ENCODE measurements around the gene MRPL21. TPM values are rescaled to one million over a fixed set of nuclear protein-coding genes. Genes with fewer than 3 reads are reported as not detected.

The MRPL21 gene
- total RNA-seq, 2 donors from 2014 or later, result 44.9 to 47.5 TPM

DNA sequence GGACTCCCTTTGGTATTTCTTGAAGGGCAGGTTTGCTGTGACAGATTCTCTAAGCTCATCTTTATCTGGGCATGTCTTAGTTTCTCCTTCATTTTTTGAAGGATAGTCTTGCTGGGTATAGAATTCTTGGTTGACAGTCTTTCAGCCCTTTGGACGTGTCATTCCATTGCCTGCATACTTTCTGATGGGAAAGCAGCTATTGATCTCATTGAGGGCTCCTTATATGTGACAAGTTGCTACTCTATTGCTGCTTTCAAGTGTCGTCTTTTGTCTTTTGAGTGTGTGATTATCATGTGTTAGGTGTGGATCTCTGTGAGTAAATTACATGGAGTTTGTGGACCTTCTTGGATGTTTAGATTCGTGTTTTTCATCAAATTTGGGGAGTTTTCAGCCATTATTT, 22.0 kb upstream of the MRPL21 start:
- no peak for DNase-seq (ENCODE audit: low spot score)
- intact Hi-C loops (cut with DNase I), result no loop called here

DNA sequence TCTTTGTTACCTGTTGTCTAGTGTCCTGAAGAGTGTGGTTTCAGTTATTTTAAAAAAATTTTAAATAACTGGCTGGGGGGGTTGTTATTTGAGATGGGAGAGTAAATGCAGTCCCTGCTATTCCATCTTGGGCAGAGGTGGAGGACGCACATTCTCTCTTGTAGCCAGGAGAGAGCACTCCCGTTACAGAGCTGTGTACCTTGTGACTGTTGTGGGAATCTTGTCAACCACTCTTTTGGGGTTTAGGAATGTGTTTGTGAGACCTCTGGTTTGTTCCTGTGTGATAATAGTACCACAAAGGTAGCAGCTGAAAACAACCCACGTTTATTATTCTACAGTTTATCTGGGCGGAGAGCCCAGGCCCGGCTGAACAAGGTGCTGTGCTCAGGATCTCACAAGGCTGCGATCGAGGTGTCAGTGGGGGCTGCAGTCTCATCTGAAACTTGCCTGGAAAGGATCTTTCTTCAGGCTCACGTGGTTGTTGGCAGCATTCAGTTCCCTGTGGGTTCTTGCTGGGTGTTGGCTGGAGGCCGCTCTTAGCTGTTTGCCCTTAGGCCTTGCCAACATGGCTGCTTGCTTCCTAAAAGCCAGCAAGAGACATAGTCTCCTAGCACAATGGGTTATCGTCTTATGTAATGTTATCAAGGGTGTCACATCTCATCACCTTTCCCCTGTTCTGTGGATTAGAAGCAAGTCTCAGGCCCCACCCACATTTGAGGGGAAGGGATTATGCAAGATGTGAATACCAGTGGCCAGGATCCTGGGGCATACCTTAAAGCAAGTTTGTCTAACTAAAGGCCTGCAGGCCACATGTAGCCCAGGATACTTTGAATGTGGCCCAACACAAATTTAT, 20.7 kb upstream of the MRPL21 start:
- intact Hi-C loops (cut with DNase I), result no loop called here
- peak; percentile 49 for DNase-seq (ENCODE audit: low spot score)

DNA sequence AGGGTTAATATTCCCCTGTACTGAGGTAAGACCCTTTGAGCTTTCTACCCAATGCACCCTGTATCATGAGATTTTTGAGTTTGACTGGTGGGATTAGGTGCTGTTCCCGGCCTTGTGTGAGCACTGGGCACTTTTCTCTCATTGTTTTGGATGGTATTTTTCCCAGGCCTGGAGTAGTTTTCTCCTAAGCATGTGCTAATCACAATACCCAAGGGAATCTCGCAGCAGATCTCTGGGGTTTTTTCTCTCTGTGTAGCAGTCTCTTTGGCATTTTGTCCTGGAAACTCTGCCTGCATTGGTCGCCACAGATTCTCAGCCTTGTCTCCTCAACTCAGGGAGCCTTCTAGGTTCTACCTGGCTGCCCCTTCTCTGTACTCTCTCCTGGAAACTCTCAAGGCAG, 20.0 kb upstream of the MRPL21 start:
- intact Hi-C loops (cut with DNase I), result no loop called here
- peak; percentile 15 for DNase-seq (ENCODE audit: low spot score)

DNA sequence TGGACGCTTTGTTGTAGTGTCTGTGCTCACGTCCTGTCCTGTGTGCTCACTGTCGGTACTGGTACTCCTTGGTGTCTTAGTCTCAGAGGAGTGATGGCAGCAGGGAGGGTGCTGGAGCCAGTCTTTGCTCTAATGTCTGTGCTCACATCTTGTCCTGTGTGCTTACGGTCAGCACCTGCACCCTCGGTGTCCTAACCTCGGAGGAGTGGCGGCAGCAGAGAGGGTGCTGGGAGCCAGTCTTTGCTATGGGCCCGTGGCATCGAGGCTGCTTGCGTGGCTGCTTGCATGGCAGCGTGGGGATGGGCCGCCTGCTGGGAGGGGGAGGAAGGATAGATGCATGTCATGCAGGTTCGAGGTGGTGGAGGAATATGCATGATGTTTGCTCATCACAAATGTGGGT, 12.8 kb upstream of the MRPL21 start:
- DNase-seq (ENCODE audit: low spot score), result no peak

DNA sequence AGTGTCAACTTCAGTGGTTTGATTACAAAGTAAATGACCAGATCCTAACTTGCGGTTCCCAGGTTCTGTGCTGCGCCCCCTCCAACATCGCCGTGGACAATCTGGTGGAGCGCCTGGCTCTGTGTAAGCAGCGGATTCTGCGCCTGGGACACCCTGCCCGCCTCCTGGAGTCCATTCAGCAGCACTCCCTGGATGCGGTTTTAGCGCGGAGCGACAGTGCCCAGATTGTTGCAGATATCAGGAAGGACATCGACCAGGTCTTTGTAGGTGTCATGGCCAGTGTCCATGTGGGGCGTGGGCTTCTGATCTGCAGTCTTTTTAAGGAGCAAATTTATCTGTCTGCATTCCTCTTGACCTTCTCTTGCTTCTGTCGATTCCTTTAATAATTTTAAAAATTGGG, 11.1 kb upstream of the MRPL21 start:
- no peak for DNase-seq (ENCODE audit: low spot score)
- intact Hi-C loops (cut with DNase I), result no loop called here

More for the DNA sequence above, 12.8 kb upstream of the MRPL21 start:
- intact Hi-C loops (cut with DNase I), result no loop called here

DNA sequence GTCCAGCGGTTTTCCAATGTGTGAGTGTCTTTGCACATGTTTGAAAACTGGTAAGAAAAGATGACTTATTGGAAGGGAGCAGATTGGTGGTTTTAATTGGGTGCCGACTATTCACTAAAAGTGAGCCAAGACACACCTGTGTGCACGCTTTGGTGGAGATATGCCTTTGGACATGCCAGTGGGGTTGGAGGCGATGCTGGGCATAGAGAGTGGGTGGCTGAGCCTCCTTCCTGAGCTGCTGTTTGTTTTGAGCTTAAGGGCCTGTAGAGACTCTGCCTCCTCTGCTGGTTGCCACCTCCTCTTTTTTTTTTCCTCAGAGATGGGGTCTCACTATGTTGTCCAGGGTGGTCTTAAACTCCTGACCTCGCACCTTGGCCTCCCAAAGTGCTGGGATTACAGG, 9.6 kb upstream of the MRPL21 start:
- DNase-seq (ENCODE audit: low spot score), result no peak
- intact Hi-C loops (cut with DNase I), result no loop called here

DNA sequence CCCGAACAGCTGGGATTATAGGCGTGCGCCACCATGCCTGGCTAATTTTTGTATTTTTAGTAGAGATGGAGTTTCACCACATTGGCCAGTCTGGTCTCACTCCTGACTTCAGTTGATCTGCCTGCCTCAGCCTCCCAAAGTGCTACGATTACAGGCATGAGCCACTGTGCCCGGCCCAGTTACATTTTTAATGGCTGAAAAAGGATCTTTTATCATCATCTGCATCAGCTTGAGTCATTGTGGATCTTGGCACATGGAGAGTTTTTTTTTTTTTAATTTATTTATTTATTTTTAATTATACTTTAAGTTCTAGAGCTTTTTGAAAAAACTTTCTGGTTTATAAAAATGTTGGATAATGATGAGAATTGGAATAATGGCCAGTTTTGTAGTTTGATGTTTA, 8.6 kb upstream of the MRPL21 start:
- intact Hi-C loops (cut with DNase I), result no loop called here
- no peak for DNase-seq (ENCODE audit: low spot score)

DNA sequence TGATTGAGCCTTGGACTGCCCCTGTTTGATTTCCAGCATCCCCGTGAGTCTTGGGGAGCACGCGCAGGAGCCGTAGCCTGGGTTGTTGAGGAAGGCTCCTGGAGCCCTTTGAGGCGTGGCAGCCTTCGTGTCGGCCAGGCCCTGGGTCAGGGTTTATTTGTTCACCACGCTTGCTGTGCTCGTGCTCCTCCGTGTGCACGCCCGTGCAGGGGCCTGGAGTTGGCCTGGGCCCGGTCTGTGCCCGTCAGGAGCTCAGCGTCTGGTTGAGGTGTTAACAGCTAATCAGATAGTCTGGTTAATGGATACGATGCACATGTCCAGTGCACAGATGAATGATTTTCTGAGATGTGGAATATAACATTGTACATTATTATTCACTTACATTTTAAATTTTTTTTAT, 8.1 kb upstream of the MRPL21 start:
- intact Hi-C loops (cut with DNase I), result no loop called here
- DNase-seq (ENCODE audit: low spot score), result no peak

DNA sequence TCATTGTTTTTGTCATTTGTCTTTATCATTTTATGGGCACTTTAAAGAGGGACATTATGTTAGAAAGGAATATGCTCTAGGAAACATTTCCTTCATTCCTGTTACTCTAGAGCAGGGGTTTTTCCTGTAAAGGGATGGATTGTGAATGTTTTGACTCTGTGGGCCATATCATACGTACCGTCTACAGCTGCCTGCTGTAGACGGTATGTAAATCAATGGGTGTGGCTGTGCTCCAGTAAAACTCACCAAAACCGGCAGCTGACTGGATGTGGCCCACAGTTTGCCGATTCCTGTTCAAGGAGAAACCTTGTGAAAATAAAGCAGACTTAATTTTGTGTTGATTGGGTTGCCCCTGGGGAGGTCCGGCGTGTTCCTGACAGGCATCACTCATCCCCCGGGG, 7.3 kb upstream of the MRPL21 start:
- no peak for DNase-seq (ENCODE audit: low spot score)
- intact Hi-C loops (cut with DNase I), result no loop called here

DNA sequence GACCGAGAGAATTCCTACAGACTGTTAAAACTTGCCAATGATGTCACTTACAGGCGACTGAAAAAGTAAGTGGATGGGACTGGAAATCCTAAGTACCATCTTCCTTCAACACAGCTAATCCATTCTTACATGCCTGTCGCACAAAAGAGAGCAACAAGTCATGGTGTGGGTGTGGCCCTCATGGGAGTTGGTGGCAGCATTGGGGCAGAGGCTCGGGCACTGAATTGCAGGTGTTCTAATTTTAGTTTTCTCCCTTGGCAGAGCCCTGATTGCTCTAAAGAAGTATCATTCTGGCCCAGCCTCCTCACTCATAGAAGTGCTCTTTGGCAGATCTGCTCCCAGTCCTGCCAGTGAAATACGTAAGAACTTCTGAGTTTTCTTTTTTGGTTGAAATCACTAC, 4.6 kb upstream of the MRPL21 start:
- DNase-seq (ENCODE audit: low spot score), result no peak
- intact Hi-C loops (cut with DNase I), result loop anchor here in 1 of 2 donors (5.0 to 10.0 kb wide), 2 partner anchors 94 to 177 kb away; no protein-coding TSS in a partner anchor

DNA sequence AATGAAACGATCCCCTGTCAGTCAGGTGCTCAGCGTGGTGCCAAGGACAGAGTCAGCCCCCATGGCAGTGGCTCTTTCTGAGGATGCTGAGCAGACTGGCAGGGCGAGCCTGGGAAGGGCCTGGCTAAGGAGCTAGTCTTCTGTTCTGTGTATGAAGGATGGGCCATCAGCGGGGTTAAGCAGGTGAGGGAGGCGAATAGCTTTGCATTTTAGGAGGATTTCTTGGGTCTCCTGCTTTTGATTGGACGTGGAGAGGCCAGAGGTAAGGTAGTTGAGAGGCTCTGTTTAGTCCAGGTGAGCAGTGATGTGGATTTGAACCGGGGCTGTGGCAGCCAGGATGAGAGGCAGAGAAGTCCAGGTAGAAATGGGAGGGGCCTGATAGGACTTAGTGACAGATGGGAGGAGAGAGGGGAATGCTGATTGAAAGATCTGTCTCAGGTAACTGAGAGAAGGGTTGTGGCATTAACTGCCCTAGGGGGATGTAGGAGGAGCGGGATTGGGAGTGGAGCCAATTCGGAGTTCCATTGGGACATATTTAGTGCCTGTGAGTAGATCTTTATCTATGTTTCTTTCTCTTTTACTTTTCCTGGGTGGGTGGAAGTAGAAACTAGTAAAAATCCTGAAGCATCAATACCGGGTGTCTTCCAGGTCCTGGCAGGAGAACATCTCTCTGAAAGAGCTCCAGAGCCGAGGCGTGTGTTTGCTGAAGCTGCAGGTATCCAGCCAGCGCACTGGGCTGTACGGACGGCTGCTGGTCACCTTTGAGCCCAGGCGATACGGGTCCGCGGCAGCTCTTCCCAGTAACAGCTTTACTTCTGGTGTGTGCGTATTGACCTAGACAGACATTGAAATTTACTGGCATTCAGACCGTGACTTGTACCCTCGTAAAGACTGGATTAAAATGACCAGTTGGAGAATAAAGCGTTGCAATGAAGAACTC, 2.1 kb upstream of the MRPL21 start:
- intact Hi-C loops (cut with DNase I), result loop anchor here in 1 of 2 donors (5.0 to 10.0 kb wide), 2 partner anchors 97 to 179 kb away; no protein-coding TSS in a partner anchor
- DNase-seq (ENCODE audit: low spot score), result no peak

DNA sequence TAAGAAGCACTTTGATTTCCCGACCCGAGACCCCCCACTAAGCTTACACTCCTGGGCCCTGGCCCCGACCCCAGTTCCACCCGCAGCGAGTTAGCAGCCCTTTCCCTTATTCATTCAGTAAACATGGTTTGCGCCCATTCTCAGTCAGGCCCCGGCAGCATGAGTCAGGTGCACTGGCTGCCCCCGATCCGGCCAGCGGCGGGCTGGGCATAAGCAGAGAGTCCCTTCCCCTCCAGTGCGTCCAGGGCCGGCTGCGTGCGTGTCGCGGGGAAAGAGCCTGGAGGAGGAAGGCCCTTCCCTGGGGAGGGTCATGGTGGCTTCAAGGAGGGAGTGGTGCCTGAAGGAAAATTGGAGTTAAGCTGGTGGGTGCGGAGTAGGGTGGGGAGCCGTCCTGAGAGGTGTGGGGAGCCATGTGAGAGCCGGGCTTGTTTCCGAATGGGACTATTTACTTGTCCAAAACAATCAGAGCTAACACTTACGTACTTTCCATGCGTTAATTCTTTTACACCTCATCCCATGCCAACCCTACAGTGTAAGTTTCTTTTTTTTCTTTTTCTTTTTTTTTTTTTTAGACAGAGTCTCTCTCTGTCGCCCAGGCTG, 716 bp upstream of the MRPL21 start:
- DNase-seq (ENCODE audit: low spot score), result no peak
- intact Hi-C loops (cut with DNase I), result loop anchor here in 1 of 2 donors (10.0 kb wide), 1 partner anchor 180 kb away; no protein-coding TSS in a partner anchor

DNA sequence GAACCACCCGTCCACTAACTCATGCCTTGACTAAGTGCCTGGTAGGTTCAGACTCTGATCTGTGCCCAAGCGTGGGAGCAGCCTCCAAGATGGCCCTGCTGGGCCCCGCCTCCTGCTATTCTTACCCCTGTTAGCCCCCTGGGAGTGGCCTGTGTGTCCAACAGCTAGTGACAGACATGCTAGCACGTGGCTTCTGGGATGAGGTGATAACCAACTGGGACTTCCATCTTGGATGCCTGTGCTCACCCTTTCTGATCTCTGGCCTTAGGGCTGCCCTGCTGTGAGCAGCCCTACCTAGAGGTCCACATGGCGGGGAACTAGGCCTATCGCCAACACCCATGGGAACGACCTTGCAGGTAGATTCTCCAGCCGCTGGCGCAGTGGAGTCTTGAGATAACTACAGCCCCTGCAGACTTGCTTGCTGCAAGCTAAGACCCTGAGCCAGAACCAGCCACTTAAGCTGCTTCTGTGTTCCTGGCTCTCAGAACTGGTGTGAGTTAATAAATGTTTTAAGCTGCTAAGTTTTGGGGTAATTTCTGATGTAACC, 2.7 kb downstream of the MRPL21 start:
- intact Hi-C loops (cut with DNase I), result loop anchor here in 1 of 2 donors (10.0 kb wide), 1 partner anchor 184 kb away; no protein-coding TSS in a partner anchor
- no peak for DNase-seq (ENCODE audit: low spot score)

DNA sequence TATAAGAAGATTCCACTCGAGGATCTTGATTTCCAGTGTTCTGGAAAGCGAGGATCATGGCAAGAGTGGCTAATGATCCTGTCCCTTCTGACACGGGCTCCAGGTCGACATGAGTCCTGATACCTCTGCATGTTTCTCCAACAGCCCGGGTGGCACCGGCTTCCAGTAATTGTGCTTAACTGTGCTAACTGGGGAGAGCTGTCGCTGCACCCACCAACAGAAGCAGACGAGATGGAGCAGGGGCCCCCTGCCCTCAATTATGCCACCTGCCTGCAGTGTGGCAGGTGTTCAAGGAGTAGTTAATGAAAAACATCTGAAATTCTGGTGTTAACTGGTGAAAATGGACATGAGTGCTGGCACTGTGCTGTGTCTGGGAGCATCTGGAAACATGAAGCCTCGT, 6.2 kb downstream of the MRPL21 start:
- no peak for DNase-seq (ENCODE audit: low spot score)
- intact Hi-C loops (cut with DNase I), result no loop called here

DNA sequence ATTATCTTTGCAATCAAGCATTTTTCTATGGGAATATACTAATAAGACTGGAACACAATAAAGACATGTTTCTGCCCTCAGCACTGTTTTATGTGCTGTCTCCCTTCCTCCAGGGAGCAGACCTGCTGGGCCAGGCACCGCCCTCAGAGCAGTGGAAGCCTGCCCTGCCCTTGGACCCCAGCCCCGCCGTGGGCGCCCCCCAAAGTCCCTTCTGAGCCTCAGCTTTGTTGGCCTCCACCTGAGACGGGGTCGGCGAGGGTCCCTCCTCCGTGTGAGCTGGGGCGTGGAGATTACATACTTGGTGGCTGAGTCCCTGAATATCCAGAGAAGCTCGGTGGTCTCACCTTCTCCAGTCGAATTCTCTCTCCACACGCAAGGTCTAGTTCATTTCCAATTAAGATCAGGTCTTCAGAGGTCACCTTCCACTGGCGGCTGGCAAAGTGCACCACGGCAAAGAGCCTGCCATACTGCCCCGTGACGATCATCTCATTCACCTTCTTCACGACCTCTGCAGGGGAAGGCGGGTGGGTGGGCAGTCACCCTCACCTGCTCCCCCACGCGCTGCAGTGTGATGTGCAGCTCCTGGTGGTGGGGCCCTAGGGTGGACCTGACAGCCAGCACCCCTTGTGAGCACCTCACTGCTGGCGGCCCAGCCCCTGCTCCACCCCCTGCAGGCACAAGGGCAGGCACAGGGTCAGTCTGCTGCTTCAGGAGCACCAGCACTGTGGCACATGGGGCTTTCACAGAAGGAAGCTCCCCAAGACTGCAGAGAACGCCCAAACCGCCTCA, 7.3 kb downstream of the MRPL21 start:
- intact Hi-C loops (cut with DNase I), result no loop called here
- no peak for DNase-seq (ENCODE audit: low spot score)

DNA sequence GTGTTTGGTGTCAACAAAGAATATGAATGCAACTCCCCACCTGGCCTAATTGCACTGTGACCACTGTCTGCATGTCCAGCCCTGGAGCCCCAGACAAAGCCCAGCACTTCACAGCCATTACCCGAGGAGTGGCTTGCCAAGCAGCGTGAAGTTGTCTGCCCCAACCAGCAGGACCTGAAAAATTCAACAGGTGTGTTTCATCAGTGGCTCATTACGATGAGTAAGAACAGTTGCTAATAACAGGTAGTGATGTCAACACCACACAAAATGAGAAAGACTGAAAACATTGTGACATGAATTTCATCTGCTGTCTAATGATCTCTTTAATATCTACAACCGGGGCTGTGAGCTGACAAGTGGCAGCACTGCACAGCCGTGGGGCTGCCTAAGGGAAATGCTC, 10.3 kb downstream of the MRPL21 start:
- intact Hi-C loops (cut with DNase I), result no loop called here
- no peak for DNase-seq (ENCODE audit: low spot score)

DNA sequence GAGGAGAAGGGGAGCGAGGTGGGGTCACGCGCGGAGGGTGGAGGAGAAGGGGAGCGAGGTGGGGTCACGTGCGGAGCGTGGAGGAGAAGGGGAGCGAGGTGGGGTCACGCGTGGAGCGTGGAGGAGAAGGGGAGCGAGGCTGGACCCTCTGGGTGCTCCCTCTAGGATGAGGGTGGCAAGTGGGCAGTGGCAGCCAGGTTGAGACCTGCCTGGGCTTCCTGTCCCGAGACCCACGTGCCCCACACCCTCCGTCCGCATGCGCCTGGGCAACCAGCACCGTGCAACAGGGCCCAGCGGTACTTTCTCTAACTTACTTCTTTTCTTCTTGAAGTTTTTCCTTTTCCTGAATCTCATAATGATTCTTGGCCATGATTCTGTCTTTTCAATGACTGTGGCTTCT, 11.1 kb downstream of the MRPL21 start:
- DNase-seq (ENCODE audit: low spot score), result no peak
- intact Hi-C loops (cut with DNase I), result no loop called here

DNA sequence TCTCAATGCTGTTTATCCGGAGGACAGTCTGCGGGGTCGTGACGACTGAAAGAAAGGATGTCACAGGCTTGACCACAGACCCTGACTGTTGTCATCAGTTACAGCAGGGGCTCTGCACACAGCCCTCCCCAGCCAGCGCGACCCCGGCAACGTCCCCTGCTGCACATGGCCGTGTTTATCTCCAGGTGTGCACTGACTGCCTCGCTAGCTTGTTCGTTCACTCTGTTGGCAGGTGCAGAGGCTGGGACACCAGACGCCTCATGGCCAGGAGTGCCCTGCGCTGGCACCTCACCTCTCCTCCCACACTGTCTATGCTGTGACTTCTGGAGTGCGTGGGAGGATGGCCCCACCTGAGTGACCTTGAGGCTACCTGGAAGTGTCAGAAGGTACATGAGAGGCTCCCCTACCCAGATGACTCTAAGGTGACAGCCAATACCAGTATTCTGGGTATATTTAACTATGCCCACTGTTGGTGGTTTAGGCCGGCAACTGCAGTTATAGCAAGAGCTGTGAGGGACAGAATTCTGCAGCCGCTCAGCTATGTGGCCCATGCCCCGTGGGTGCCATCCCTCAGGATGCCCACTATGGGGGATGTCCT, 12.2 kb downstream of the MRPL21 start:
- DNase-seq (ENCODE audit: low spot score), result no peak
- intact Hi-C loops (cut with DNase I), result no loop called here
